ENCODE results near the gene GRK6. TPM values are rescaled to one million over a fixed set of nuclear protein-coding genes. Genes with fewer than 3 reads are reported as not detected.

Gene GRK6
- total and polyA plus RNA-seq, 9 of the 15 experiments (the other 6 are each of a cell fraction or from before 2014, with no cell fraction given) = 0.63 to 122 (median 44.5) TPM

DNA sequence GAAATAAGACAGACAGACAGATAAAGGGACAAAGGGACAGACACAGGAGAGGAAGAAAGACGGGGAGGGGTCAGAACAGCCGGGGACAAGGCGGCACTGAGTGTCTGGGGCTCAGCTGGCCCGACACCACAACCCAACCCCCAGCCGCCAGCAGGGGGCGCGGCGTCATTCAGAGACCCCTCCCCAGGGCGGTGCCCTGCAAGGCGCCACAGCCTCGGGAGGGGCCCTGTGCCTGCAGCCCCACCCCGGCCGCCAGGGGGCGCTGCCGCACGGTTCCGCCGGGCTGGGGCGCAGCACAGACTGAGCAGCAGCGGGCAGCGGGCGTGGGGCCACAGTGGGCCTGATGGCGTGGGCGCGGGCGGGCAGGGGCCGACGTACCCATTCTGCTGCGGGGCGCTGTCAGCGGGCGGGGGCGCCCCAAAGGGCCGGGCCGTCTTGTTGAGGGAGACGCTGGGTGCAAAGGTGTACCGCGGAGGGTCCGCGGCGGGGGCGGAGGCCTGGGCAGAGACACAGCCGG, 65.0 kb downstream of the GRK6 start (continued):
- TF ChIP-seq, protein P1, sequence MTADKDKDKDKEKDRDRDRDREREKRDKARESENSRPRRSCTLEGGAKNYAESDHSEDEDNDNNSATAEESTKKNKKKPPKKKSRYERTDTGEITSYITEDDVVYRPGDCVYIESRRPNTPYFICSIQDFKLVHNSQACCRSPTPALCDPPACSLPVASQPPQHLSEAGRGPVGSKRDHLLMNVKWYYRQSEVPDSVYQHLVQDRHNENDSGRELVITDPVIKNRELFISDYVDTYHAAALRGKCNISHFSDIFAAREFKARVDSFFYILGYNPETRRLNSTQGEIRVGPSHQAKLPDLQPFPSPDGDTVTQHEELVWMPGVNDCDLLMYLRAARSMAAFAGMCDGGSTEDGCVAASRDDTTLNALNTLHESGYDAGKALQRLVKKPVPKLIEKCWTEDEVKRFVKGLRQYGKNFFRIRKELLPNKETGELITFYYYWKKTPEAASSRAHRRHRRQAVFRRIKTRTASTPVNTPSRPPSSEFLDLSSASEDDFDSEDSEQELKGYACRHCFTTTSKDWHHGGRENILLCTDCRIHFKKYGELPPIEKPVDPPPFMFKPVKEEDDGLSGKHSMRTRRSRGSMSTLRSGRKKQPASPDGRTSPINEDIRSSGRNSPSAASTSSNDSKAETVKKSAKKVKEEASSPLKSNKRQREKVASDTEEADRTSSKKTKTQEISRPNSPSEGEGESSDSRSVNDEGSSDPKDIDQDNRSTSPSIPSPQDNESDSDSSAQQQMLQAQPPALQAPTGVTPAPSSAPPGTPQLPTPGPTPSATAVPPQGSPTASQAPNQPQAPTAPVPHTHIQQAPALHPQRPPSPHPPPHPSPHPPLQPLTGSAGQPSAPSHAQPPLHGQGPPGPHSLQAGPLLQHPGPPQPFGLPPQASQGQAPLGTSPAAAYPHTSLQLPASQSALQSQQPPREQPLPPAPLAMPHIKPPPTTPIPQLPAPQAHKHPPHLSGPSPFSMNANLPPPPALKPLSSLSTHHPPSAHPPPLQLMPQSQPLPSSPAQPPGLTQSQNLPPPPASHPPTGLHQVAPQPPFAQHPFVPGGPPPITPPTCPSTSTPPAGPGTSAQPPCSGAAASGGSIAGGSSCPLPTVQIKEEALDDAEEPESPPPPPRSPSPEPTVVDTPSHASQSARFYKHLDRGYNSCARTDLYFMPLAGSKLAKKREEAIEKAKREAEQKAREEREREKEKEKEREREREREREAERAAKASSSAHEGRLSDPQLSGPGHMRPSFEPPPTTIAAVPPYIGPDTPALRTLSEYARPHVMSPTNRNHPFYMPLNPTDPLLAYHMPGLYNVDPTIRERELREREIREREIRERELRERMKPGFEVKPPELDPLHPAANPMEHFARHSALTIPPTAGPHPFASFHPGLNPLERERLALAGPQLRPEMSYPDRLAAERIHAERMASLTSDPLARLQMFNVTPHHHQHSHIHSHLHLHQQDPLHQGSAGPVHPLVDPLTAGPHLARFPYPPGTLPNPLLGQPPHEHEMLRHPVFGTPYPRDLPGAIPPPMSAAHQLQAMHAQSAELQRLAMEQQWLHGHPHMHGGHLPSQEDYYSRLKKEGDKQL (CRISPR knock-in tag; IDR thresholded peaks at IDR 0.05; ENCODE audit: borderline replicate concordance) = no peak
- TF ChIP-seq GATA2 (CRISPR knock-in tag; IDR thresholded peaks at IDR 0.05) (no peak), LEF1 (IDR thresholded peaks at IDR 0.05) (no peak), ZNF197 (CRISPR knock-in tag; IDR thresholded peaks at IDR 0.05; ENCODE audit: low read depth) (no peak), HLTF (IDR thresholded peaks at IDR 0.05) (no peak), GTF2F1 (IDR thresholded peaks at IDR 0.05; ENCODE audit: low read depth, low read length) (peak; percentile 56; the same call in 1 of the 2 replicates), HCFC1 (IDR thresholded peaks at IDR 0.05; ENCODE audit: low read depth, low read length) (peak; percentile 42), ESRRA (IDR thresholded peaks at IDR 0.05; ENCODE audit: borderline replicate concordance, low read depth) (peak; percentile 67; the same call in 1 of the 2 replicates), HNRNPL (IDR thresholded peaks at IDR 0.05; ENCODE audit: low read depth, low read length) (peak; percentile 93), SMAD3 (CRISPR knock-in tag; conservative IDR thresholded peaks at IDR 0.05) (no peak), ZNF507 (tag; conservative IDR thresholded peaks at IDR 0.05) (no peak)
- TF ChIP-seq, protein P2, sequence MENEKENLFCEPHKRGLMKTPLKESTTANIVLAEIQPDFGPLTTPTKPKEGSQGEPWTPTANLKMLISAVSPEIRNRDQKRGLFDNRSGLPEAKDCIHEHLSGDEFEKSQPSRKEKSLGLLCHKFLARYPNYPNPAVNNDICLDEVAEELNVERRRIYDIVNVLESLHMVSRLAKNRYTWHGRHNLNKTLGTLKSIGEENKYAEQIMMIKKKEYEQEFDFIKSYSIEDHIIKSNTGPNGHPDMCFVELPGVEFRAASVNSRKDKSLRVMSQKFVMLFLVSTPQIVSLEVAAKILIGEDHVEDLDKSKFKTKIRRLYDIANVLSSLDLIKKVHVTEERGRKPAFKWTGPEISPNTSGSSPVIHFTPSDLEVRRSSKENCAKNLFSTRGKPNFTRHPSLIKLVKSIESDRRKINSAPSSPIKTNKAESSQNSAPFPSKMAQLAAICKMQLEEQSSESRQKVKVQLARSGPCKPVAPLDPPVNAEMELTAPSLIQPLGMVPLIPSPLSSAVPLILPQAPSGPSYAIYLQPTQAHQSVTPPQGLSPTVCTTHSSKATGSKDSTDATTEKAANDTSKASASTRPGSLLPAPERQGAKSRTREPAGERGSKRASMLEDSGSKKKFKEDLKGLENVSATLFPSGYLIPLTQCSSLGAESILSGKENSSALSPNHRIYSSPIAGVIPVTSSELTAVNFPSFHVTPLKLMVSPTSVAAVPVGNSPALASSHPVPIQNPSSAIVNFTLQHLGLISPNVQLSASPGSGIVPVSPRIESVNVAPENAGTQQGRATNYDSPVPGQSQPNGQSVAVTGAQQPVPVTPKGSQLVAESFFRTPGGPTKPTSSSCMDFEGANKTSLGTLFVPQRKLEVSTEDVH (IDR thresholded peaks at IDR 0.05; ENCODE audit: low read depth, partially characterized antibody) = peak; percentile 40
- TF ChIP-seq, protein P3, sequence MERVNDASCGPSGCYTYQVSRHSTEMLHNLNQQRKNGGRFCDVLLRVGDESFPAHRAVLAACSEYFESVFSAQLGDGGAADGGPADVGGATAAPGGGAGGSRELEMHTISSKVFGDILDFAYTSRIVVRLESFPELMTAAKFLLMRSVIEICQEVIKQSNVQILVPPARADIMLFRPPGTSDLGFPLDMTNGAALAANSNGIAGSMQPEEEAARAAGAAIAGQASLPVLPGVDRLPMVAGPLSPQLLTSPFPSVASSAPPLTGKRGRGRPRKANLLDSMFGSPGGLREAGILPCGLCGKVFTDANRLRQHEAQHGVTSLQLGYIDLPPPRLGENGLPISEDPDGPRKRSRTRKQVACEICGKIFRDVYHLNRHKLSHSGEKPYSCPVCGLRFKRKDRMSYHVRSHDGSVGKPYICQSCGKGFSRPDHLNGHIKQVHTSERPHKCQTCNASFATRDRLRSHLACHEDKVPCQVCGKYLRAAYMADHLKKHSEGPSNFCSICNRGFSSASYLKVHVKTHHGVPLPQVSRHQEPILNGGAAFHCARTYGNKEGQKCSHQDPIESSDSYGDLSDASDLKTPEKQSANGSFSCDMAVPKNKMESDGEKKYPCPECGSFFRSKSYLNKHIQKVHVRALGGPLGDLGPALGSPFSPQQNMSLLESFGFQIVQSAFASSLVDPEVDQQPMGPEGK (CRISPR knock-in tag; IDR thresholded peaks at IDR 0.05; ENCODE audit: borderline replicate concordance) = no peak
- TF ChIP-seq, protein P4, sequence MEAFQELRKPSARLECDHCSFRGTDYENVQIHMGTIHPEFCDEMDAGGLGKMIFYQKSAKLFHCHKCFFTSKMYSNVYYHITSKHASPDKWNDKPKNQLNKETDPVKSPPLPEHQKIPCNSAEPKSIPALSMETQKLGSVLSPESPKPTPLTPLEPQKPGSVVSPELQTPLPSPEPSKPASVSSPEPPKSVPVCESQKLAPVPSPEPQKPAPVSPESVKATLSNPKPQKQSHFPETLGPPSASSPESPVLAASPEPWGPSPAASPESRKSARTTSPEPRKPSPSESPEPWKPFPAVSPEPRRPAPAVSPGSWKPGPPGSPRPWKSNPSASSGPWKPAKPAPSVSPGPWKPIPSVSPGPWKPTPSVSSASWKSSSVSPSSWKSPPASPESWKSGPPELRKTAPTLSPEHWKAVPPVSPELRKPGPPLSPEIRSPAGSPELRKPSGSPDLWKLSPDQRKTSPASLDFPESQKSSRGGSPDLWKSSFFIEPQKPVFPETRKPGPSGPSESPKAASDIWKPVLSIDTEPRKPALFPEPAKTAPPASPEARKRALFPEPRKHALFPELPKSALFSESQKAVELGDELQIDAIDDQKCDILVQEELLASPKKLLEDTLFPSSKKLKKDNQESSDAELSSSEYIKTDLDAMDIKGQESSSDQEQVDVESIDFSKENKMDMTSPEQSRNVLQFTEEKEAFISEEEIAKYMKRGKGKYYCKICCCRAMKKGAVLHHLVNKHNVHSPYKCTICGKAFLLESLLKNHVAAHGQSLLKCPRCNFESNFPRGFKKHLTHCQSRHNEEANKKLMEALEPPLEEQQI (IDR thresholded peaks at IDR 0.05) = no peak

Measured in K562 (cell line).